ENCODE measurements around the gene ZMYND8.

The ZMYND8 gene

GRCh38 chr20:47351643-47352331 is 4.7 kb downstream of the ZMYND8 start:
- peaks cover 97% of the 10 kb centered on the region for H3K4me1 ChIP-seq (ENCODE audit: control insufficient read depth, insufficient read depth, low read length)
- H3K9me3 ChIP-seq (ENCODE audit: control insufficient read depth, insufficient read depth, low read depth, low read length), result no peaks in the 10 kb centered on the region
- peak overlapping the region; percentile 78 for H3K9ac ChIP-seq (ENCODE audit: low read length)
- H3K27ac ChIP-seq (ENCODE audit: low read depth, low read length), result peak overlapping the region; percentile 95
- H3K27me3 ChIP-seq (ENCODE audit: control insufficient read depth, insufficient read depth, low read length), result no peaks in the 10 kb centered on the region
- peaks cover 32% of the 10 kb centered on the region for H3K36me3 ChIP-seq (ENCODE audit: control insufficient read depth, insufficient read depth, low read length)
- peak overlapping the region; percentile 54; the same call in 1 of the 2 replicates for H3K4me3 ChIP-seq (ENCODE audit: low read depth, low read length)

GRCh38 chr20:47350691-47351545 is 5.6 kb downstream of the ZMYND8 start:
- H3K36me3 ChIP-seq (ENCODE audit: control insufficient read depth, insufficient read depth, low read length), result peaks cover 40% of the 10 kb centered on the region
- peak overlapping the region; percentile 54; the same call in 1 of the 2 replicates for H3K4me3 ChIP-seq (ENCODE audit: low read depth, low read length)
- H3K27me3 ChIP-seq (ENCODE audit: control insufficient read depth, insufficient read depth, low read length), result no peaks in the 10 kb centered on the region
- peak overlapping the region; percentile 95 for H3K27ac ChIP-seq (ENCODE audit: low read depth, low read length)
- H3K9me3 ChIP-seq (ENCODE audit: control insufficient read depth, insufficient read depth, low read depth, low read length), result no peaks in the 10 kb centered on the region
- H3K9ac ChIP-seq (ENCODE audit: low read length), result peak overlapping the region; percentile 25
- peaks cover 98% of the 10 kb centered on the region for H3K4me1 ChIP-seq (ENCODE audit: control insufficient read depth, insufficient read depth, low read length)

- peak overlapping the region; percentile 46 for H3K9ac ChIP-seq (ENCODE audit: low read length)
- H3K36me3 ChIP-seq (ENCODE audit: control insufficient read depth, insufficient read depth, low read length), result peaks cover 44% of the 10 kb centered on the region
- H3K4me3 ChIP-seq (ENCODE audit: low read depth, low read length), result peak overlapping the region; percentile 54; the same call in 1 of the 2 replicates
- H3K9me3 ChIP-seq (ENCODE audit: control insufficient read depth, insufficient read depth, low read depth, low read length), result no peaks in the 10 kb centered on the region
- H3K27ac ChIP-seq (ENCODE audit: low read depth, low read length), result peak overlapping the region; percentile 95
- peaks cover 92% of the 10 kb centered on the region for H3K4me1 ChIP-seq (ENCODE audit: control insufficient read depth, insufficient read depth, low read length)
- no peaks in the 10 kb centered on the region for H3K27me3 ChIP-seq (ENCODE audit: control insufficient read depth, insufficient read depth, low read length)
Observed at GRCh38 chr20:47350181-47350550, 6.3 kb downstream of the ZMYND8 start.

GRCh38 chr20:47349365-47350180 is 6.9 kb downstream of the ZMYND8 start:
- no peaks in the 10 kb centered on the region for H3K27me3 ChIP-seq (ENCODE audit: control insufficient read depth, insufficient read depth, low read length)
- H3K4me3 ChIP-seq (ENCODE audit: low read depth, low read length), result peak overlapping the region; percentile 54; the same call in 1 of the 2 replicates
- peak overlapping the region; percentile 46 for H3K9ac ChIP-seq (ENCODE audit: low read length)
- H3K27ac ChIP-seq (ENCODE audit: low read depth, low read length), result peak overlapping the region; percentile 95
- no peaks in the 10 kb centered on the region for H3K9me3 ChIP-seq (ENCODE audit: control insufficient read depth, insufficient read depth, low read depth, low read length)
- H3K36me3 ChIP-seq (ENCODE audit: control insufficient read depth, insufficient read depth, low read length), result peaks cover 45% of the 10 kb centered on the region
- H3K4me1 ChIP-seq (ENCODE audit: control insufficient read depth, insufficient read depth, low read length), result peaks cover 86% of the 10 kb centered on the region

- peak overlapping the region; percentile 95 for H3K27ac ChIP-seq (ENCODE audit: low read depth, low read length)
- H3K36me3 ChIP-seq (ENCODE audit: control insufficient read depth, insufficient read depth, low read length), result peaks cover 54% of the 10 kb centered on the region
- no peaks in the 10 kb centered on the region for H3K27me3 ChIP-seq (ENCODE audit: control insufficient read depth, insufficient read depth, low read length)
- no peaks in the 10 kb centered on the region for H3K9me3 ChIP-seq (ENCODE audit: control insufficient read depth, insufficient read depth, low read depth, low read length)
- peak overlapping the region; percentile 46 for H3K9ac ChIP-seq (ENCODE audit: low read length)
- H3K4me1 ChIP-seq (ENCODE audit: control insufficient read depth, insufficient read depth, low read length), result peaks cover 76% of the 10 kb centered on the region
- peak overlapping the region; percentile 19; the same call in 1 of the 2 replicates for H3K4me3 ChIP-seq (ENCODE audit: low read depth, low read length)
Observed at GRCh38 chr20:47348539-47349142, 7.9 kb downstream of the ZMYND8 start.

- peak overlapping the region; percentile 95 for H3K27ac ChIP-seq (ENCODE audit: low read depth, low read length)
Observed at GRCh38 chr20:47347661-47348435, 8.7 kb downstream of the ZMYND8 start.

GRCh38 chr20:47346172-47346571 is 10.3 kb downstream of the ZMYND8 start:
- peaks cover 60% of the 10 kb centered on the region for H3K36me3 ChIP-seq (ENCODE audit: control insufficient read depth, insufficient read depth, low read length)

More at GRCh38 chr20:47347661-47348435, 8.7 kb downstream of the ZMYND8 start:
- Histone ChIP-seq H3K36me3 (ENCODE audit: control insufficient read depth, insufficient read depth, low read length) (peaks cover 59% of the 10 kb centered on the region), H3K4me1 (ENCODE audit: control insufficient read depth, insufficient read depth, low read length) (peaks cover 69% of the 10 kb centered on the region), H3K4me3 (ENCODE audit: low read depth, low read length) (peak overlapping the region; percentile 19; the same call in 1 of the 2 replicates), H3K27me3 (ENCODE audit: control insufficient read depth, insufficient read depth, low read length) (no peaks in the 10 kb centered on the region), H3K9ac (ENCODE audit: low read length) (peak overlapping the region; percentile 46), H3K9me3 (ENCODE audit: control insufficient read depth, insufficient read depth, low read depth, low read length) (no peaks in the 10 kb centered on the region)

GRCh38 chr20:47345214-47345613 is 11.3 kb downstream of the ZMYND8 start:
- Histone ChIP-seq H3K27ac (ENCODE audit: low read depth, low read length) (no peak overlapping the region), H3K36me3 (ENCODE audit: control insufficient read depth, insufficient read depth, low read length) (peaks cover 65% of the 10 kb centered on the region), H3K4me1 (ENCODE audit: control insufficient read depth, insufficient read depth, low read length) (peaks cover 43% of the 10 kb centered on the region)

More at GRCh38 chr20:47346172-47346571, 10.3 kb downstream of the ZMYND8 start:
- no peak overlapping the region for H3K27ac ChIP-seq (ENCODE audit: low read depth, low read length)
- no peaks in the 10 kb centered on the region for H3K27me3 ChIP-seq (ENCODE audit: control insufficient read depth, insufficient read depth, low read length)
- H3K9me3 ChIP-seq (ENCODE audit: control insufficient read depth, insufficient read depth, low read depth, low read length), result no peaks in the 10 kb centered on the region
- H3K4me1 ChIP-seq (ENCODE audit: control insufficient read depth, insufficient read depth, low read length), result peaks cover 52% of the 10 kb centered on the region
- no peak overlapping the region for H3K4me3 ChIP-seq (ENCODE audit: low read depth, low read length)
- peak overlapping the region; percentile 1 for H3K9ac ChIP-seq (ENCODE audit: low read length)

GRCh38 chr20:47343007-47343472 is 13.5 kb downstream of the ZMYND8 start:
- Histone ChIP-seq H3K9me3 (ENCODE audit: control insufficient read depth, insufficient read depth, low read depth, low read length) (no peaks in the 10 kb centered on the region), H3K27me3 (ENCODE audit: control insufficient read depth, insufficient read depth, low read length) (no peaks in the 10 kb centered on the region), H3K36me3 (ENCODE audit: control insufficient read depth, insufficient read depth, low read length) (peaks cover 68% of the 10 kb centered on the region), H3K9ac (ENCODE audit: low read length) (no peak overlapping the region), H3K4me3 (ENCODE audit: low read depth, low read length) (no peak overlapping the region), H3K4me1 (ENCODE audit: control insufficient read depth, insufficient read depth, low read length) (peaks cover 35% of the 10 kb centered on the region), H3K27ac (ENCODE audit: low read depth, low read length) (no peak overlapping the region)

More at GRCh38 chr20:47345214-47345613, 11.3 kb downstream of the ZMYND8 start:
- Histone ChIP-seq H3K9me3 (ENCODE audit: control insufficient read depth, insufficient read depth, low read depth, low read length) (no peaks in the 10 kb centered on the region), H3K27me3 (ENCODE audit: control insufficient read depth, insufficient read depth, low read length) (no peaks in the 10 kb centered on the region), H3K9ac (ENCODE audit: low read length) (no peak overlapping the region), H3K4me3 (ENCODE audit: low read depth, low read length) (no peak overlapping the region)

Measured in HUES6 (cell line).